K562 (cell line): ENCODE data around the gene HCAR2. TPM values are rescaled to one million over a fixed set of nuclear protein-coding genes. Genes with fewer than 3 reads are reported as not detected.

Source experiments
- ATAC-seq: fragments of 200-7000 bp; cut with Tn5 transposase; 3 replicates; pipeline ENCODE4 v1.9.1; 2020; ENCODE audit warnings: moderate library complexity
- BruUV-seq: library from RNA; stranded (reverse); fragments of 400-500 nt; replicated peaks from 2 replicates; lab custom pipeline; 2021; lab: Mats Ljungman, UMichigan
- CTCF ChIA-PET: fragments of 300-600 bp; formaldehyde crosslinking; extraction: SDS; loops from one replicate; lab custom pipeline; 2021; ENCODE audit warnings: low intra/inter-chr PET ratio; lab: Yijun Ruan, JAX
- POLR2A ChIA-PET: fragments of 300-600, 350-650 bp; sonication (Branson Sonifier 250); formaldehyde crosslinking; extraction: SDS; loops from one replicate; lab custom pipeline; 2021; ENCODE audit warnings: antibody characterized with exemption, inconsistent platforms; lab: Yijun Ruan, JAX
- DNase-seq, 4 experiments: peaks; one replicate each; pipeline versions ENCODE4 v3.0.0 to v3.0.0-alpha.2; 2011 to 2018; ENCODE audit warnings: low spot score in 3 of 4, mixed read lengths in 3 of 4; ENCODE audit errors: extremely low read depth in 1 of 4
- FAIRE-seq: peaks from 2 replicates; lab custom pipeline; 2011; peaks lifted over from hg19 to GRCh38; lab: Jason Lieb, UNC
- H2AFZ ChIP-seq: 2 replicates; pipeline ENCODE4 v1.6.0; 2011; ENCODE audit warnings: low read depth, low read length, control low read depth, inconsistent platforms
- H3K27ac ChIP-seq: fragments of 200-600 bp; 3 replicates; pipeline ENCODE4 v1.8.0; 2011; ENCODE audit warnings: low read depth, mild to moderate bottlenecking, control low read depth, inconsistent platforms, low read length, moderate library complexity, mixed read lengths; ENCODE audit errors: extremely low read depth
- H3K27me3 ChIP-seq, 2 experiments: fragments of 300-600 bp in 1 of 2; 2 replicates in 1 of 2; 3 replicates in 1 of 2; pipeline versions ENCODE4 v1.6.0 to v1.8.0; 2011; ENCODE audit warnings: inconsistent platforms in 2 of 2, low read length in 2 of 2, mild to moderate bottlenecking in 1 of 2, mixed read lengths in 1 of 2, moderate library complexity in 1 of 2; ENCODE audit not compliant: control insufficient read depth in 2 of 2, insufficient read depth in 2 of 2
- H3K36me3 ChIP-seq: fragments of 300-600 bp; 3 replicates; pipeline ENCODE4 v1.8.0; 2011; ENCODE audit warnings: mild to moderate bottlenecking, low read length, inconsistent platforms; ENCODE audit not compliant: control insufficient read depth, insufficient read depth
- H3K4me1 ChIP-seq, 2 experiments: fragments of 200-600 bp in 1 of 2; replicated peaks in 1 of 2; 2 replicates in 1 of 2; 3 replicates in 1 of 2; pipeline versions ENCODE4 v1.5.1 to v1.8.0; 2011; ENCODE audit warnings: inconsistent platforms in 2 of 2, low read length in 2 of 2, mild to moderate bottlenecking in 1 of 2, mixed read lengths in 1 of 2, moderate library complexity in 1 of 2; ENCODE audit not compliant: control insufficient read depth in 2 of 2, insufficient read depth in 2 of 2
- H3K4me2 ChIP-seq: 2 replicates; pipeline ENCODE4 v1.6.1; 2011; ENCODE audit warnings: low read length, control low read depth, inconsistent platforms, mixed read lengths; ENCODE audit not compliant: insufficient read depth
- H3K4me3 ChIP-seq: fragments of 200-600 bp; sonication (generic), shearing (Covaris generic); 2 replicates; pipeline ENCODE4 v1.5.1; 2016; ENCODE audit warnings: control low read depth, inconsistent platforms
- H3K79me2 ChIP-seq: fragments of 200-600 bp; 3 replicates; pipeline ENCODE4 v1.8.0; 2011; ENCODE audit warnings: low read length, inconsistent platforms; ENCODE audit not compliant: control insufficient read depth, insufficient read depth
- H3K9ac ChIP-seq, 2 experiments: 2 replicates each; pipeline versions ENCODE4 v1.6.0 to v1.6.1; 2011; ENCODE audit warnings: low read depth in 2 of 2, low read length in 2 of 2, control low read depth in 1 of 2, inconsistent platforms in 1 of 2, mild to moderate bottlenecking in 1 of 2, mixed read lengths in 1 of 2; ENCODE audit not compliant: insufficient read depth in 1 of 2
- H3K9me1 ChIP-seq: one replicate; pipeline ENCODE4 v1.6.0; 2011; ENCODE audit warnings: inconsistent platforms, mild to moderate bottlenecking, low read length, moderate library complexity; ENCODE audit not compliant: control insufficient read depth, insufficient read depth
- H3K9me3 ChIP-seq: replicated peaks from 2 replicates; pipeline ENCODE4 v1.5.1; 2011; ENCODE audit warnings: low read depth, low read length, inconsistent platforms; ENCODE audit not compliant: control insufficient read depth, insufficient read depth
- H4K20me1 ChIP-seq: replicated peaks from 2 replicates; pipeline ENCODE4 v1.6.1; 2011; ENCODE audit warnings: low read length, inconsistent platforms, mixed read lengths; ENCODE audit not compliant: control insufficient read depth, insufficient read depth
- MTA1 ChIP-seq: fragments of 450-650 bp; IDR thresholded peaks from 2 replicates; pipeline ENCODE4 v1.6.1; 2017; ENCODE audit warnings: borderline replicate concordance
- OTX1 ChIP-seq: fragments of 450-650 bp; formaldehyde crosslinking; IDR thresholded peaks from 2 replicates; pipeline ENCODE4 v1.4.0; 2022; ENCODE audit warnings: mild to moderate bottlenecking
- RUNX1 ChIP-seq: sonication (generic); IDR thresholded peaks from 2 replicates; pipeline ENCODE4 v1.6.1; 2016; ENCODE audit warnings: antibody characterized with exemption, low read depth
- SMARCB1 ChIP-seq: IDR thresholded peaks from 2 replicates; pipeline ENCODE4 v1.6.1; 2011; ENCODE audit warnings: improper control_type of control experiment, low read depth; ENCODE audit not compliant: insufficient read length
- ZBTB33 ChIP-seq: sonication (generic); formaldehyde crosslinking; IDR thresholded peaks from 2 replicates; pipeline ENCODE4 v1.8.1; 2023; ENCODE audit warnings: mild to moderate bottlenecking, missing genetic modification reagents
- ZBTB40 ChIP-seq, 2 experiments: fragments of 450-650 bp in 1 of 2; sonication (generic) in 1 of 2; formaldehyde crosslinking in 1 of 2; IDR thresholded peaks; 2 replicates each; pipeline versions ENCODE4 v1.7.1 to v1.9.0; 2016 to 2022; ENCODE audit warnings: inconsistent platforms in 1 of 2, mild to moderate bottlenecking in 1 of 2, missing genetic modification reagents in 1 of 2
- ZNF384 ChIP-seq: IDR thresholded peaks from 2 replicates; pipeline ENCODE4 v1.6.1; 2012; ENCODE audit warnings: low read depth, low read length, improper control_type of control experiment
- WGBS: fragments of 100-300 bp; shearing (Covaris generic); methylation state at CpG from one replicate; pipeline ENCODE4 v1.1.6; 2016; ENCODE audit warnings: low coverage, mixed read lengths; ENCODE audit not compliant: insufficient coverage; ENCODE audit errors: missing lambda C conversion rate; 5-methylcytosine and 5-hydroxymethylcytosine counted together
- in situ Hi-C: fragments of 300-500 bp; cut with MboI; formaldehyde crosslinking; loops from 4 replicates; pipeline ENCODE4 v1.15.0; 2018; ENCODE audit warnings: inconsistent platforms, mixed read lengths
- intact Hi-C: fragments of 100-400 bp; cut with micrococcal nuclease; formaldehyde crosslinking; loops from 2 replicates; pipeline ENCODE4 v1.14.2; 2022
- polyA plus RNA-seq, 8 experiments: library from polyadenylated mRNA; depleted of rRNA in 4 of 8; stranded (reverse) in 5 of 8; unstranded in 3 of 8; fragments of >200 nt; fragmentation: Nextera tagmentation in 2 of 8; fragmentation: Illumina TruSeq in 1 of 8; extraction: Ambion mirVana in 2 of 8; extraction: Trizol in 1 of 8; gene quantifications; 2 replicates each; pipeline versions ENCODE4 v1.2.1 to v1.2.3, GENCODE V29; 2011 to 2014; ENCODE audit warnings: inconsistent platforms in 1 of 8, missing spikeins in 1 of 8
- total RNA-seq, 7 experiments: library from RNA; depleted of rRNA in 6 of 7; stranded (reverse); fragments of >200 nt in 6 of 7; fragmentation: Illumina TruSeq in 2 of 7; extraction: Trizol in 2 of 7; gene quantifications; 2 replicates each; pipeline versions ENCODE4 v1.2.1 to v1.2.3, GENCODE V29; 2011 to 2021; ENCODE audit warnings: low replicate concordance in 1 of 7

Gene HCAR2
- total and polyA plus RNA-seq, 9 of the 15 experiments (the other 6 are each of a cell fraction or from before 2014, with no cell fraction given), result not detected

- TF ChIP-seq ZBTB33 (CRISPR knock-in tag) (no peak), MTA1 (no peak), OTX1 (CRISPR knock-in tag) (no peak), RUNX1 (no peak)
Measured at GRCh38 chr12:122669397-122670070, 33.6 kb downstream of the HCAR2 start (continued).

GRCh38 chr12:122668268-122668667 lies 34.9 kb downstream of the HCAR2 start:
- in situ Hi-C loops, result no loop called here
- Histone ChIP-seq H3K36me3 (no peaks in the 10 kb centered on the region), H3K4me3 (no peak overlapping the region), H3K4me2 (no peak overlapping the region), H3K27ac (no peak overlapping the region), H2AFZ (no peak overlapping the region)
- POLR2A ChIA-PET, result interaction anchor here (0.9 to 1.1 kb wide), 2 partner anchors 12 to 16 kb away, joined by 3 to 4 read pairs; no protein-coding TSS in a partner anchor
- 0 out of 3 replicates have a peak, but pooled peaks have one; percentile 46 for ATAC-seq
- TF ChIP-seq ZNF384 (0 out of 2 replicates have a peak, but pooled peaks have one; percentile 16), ZBTB40 (IDR thresholded peaks at IDR 0.05) (peak; percentile 94), ZBTB40 (CRISPR knock-in tag; IDR thresholded peaks at IDR 0.05) (peak; percentile 90), SMARCB1 (no peak)
- TF ChIP-seq, all 486 proteins: peak for 2
- Histone ChIP-seq H3K9me1 (no peaks in the 10 kb centered on the region), H3K27me3 (peaks cover 0 to 11% of the 10 kb centered on the region in 2 experiments; a peak in 2 of 5 replicates), H4K20me1 (no peaks in the 10 kb centered on the region), H3K9ac (no peak overlapping the region), H3K79me2 (no peaks in the 10 kb centered on the region), H3K4me1 (no peaks in the 10 kb centered on the region; a peak in 1 of 5 replicates), H3K9me3 (no peaks in the 10 kb centered on the region)
- 9% methylated on average over 2 of the region's 2 CpGs for WGBS
- FAIRE-seq (no peak), DNase-seq (no peak)
- CTCF ChIA-PET, result no interaction called here
- intact Hi-C loops, result no loop called here
- BruUV-seq, result no TSS peak
